NCI-H69 (cell line): Measurements from ENCODE around the gene TTC7B.
A peak's percentile ranks its signal among the peaks of the same experiment; 100 is the strongest.
"Not testable (repeated sequence)": the region's sequence is repeated elsewhere in the genome, so short reads cannot be mapped to it uniquely, and the experiment has no call there.

Experiments
- DNase-seq: peaks from one replicate; lab custom pipeline; 2025; lab: John Stamatoyannopoulos, UW

TTC7B gene

DNA sequence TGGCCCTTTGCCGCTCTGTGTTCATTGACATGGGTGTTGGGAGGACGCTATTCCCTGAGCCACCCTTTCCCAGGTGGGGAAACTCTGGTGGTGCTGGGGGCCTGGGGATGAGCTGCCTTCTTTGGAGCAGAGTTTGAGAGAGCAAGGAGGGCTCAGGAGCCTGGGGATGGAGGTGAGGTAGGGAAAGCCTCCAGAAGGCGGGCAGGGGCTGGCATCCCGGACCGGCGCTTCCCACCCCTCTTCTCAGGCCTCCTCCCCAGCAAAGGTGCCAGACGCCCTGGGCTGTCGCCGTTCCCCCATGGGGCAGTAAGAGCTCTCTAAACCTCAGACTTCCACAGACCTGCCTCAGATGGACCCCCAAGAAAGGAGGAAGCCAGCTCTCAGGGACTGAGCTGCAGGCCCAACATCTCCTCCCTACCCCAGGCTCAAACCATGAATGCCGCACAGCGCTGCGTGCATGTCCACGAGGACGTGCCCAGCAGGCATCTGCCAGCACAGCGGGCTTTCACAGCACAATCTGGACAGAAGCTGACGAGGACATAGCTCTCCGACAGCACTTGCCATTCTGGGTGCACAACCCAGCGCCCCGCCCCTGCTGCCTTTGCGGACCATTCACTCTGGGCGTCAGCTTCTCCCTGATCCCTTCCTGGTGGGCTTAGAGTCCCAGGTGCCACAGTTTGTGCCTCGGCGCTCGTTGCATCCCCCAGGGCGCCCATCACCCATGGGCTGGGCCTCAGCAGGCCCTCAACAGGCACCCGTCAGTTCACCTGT lies 14.9 kb upstream of the TTC7B start:
- no peak for DNase-seq

DNA sequence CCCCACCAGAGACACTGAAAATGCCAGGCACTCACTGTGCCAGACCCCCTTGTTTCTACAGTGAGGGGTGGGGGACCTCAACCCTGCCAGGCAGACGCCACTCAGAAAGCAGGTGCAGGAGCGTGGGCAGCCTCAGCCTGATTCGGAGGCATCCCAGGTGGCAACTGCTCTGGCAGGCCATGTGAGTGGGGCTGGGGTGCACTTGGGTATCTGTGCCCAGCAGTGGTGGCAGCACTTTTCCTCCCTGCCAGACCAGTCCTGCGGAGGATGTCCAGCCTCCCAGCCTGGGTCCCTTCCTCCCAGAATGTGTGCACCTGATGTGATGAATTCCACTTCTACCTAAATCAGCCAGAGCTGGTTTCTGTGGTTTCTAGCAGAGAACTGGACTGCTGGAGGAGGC lies 13.4 kb upstream of the TTC7B start:
- no peak for DNase-seq

DNA sequence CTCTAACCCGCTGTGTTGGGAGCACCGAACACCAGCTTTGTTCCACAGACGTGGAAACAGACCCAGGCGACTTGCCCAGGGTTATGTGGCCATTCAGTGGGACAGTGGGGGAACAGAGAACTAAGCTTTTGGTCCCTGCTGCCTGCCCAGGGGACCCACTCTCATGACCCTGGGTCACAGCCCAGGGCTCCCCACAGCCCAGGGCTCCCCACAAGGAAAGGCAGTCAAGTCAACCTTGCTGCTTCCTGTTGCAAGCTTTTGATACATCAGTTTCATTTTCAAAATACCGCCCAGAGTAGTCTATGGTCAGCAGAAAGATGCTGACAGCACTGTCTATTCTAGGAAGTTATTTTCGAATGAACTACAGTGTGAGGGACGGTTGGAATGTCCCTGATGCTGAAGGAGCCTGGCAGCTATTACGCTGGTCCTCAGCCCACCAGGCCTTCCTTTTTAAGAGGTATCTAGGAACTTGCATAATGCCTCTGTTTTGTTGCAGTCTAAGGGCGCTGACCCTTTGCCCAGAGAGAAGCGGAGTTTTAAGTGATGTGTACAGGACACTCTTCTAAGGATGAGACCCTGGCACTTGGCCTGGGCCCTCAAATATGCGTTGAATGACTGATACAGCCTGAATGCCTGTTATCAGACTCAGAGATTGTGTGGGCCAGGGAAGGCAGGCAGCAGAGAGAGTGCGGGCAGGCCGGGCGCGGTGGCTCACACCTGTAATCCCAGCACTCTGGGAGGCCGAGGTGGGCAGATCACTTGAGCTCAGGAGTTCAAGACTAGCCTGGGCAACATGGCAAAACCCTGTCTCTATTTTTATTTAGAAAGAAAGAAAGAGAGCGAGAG lies 12.6 kb upstream of the TTC7B start:
- no peak for DNase-seq

DNA sequence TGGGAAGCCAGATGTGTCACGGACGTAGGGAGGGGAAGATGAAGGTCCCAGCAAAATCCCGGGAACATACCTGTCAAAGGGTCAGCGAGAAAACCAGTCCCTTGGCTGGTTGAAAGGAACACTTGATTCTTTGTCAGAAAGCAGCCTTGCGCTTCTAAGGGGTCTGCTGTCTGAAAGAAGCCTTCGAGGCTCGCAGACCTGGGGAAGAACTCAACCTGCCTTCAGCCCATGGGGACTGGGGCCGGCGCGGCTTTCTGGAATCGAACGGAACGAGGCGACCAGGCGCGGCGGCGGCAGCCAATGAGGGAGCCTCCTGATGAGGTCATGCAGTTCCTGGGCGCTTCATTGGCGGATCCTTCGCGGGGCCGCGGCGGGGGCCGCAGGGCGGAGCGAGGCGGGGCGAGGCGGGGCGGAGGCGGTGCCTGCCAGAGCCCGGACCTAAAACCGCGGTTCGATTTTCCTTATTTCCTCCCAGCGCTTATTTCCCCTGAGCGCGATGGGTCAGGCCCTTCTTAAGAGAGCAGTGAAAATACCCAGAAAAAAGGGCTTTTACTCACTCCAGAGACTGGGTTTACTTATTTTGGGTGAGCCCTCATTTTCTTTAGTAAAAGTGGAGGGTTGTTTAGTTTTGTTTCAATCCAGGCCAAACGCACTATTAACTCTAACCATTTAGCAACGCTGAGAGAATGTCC lies 11.8 kb upstream of the TTC7B start:
- DNase-seq, result peak; percentile 97

DNA sequence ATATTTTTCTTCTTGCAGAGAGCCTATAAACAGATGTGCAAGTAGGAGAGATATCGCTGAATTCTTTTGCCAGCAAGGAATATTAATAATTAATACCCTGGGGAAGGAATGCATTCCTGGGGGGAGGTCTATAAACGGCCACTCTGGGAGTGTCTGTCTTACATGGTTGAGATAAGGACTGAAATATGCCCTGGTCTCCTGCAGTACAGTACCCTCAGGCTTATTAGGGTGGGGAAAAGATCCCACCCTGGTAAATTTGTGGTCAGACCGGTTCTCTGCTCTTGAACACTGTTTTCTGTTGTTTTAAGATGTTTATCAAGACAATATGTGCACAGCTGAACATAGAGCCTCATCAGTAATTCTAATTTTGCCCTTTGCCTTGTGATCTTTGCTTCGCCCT lies 7.3 kb upstream of the TTC7B start:
- DNase-seq, result not testable (repeated sequence)

DNA sequence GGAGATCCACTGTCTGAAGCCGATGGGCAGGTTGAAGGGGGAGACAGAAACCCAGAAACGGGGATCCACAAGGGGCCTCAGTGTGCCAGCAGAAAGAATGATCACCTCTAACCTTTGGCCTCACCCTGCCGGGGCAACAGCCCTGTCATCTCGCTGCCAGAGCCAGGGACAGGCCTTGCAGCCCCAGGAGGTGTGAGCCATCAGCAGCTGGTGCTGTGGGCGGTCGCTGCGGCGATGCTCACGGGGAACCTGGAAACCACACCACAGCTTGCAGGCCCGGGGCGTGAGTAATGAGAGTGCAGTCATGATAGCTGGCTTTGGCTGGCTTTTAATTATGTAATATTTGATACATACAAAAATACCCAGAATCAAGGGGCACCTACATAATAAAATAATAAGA lies 4.7 kb upstream of the TTC7B start:
- DNase-seq, result peak; percentile 72

DNA sequence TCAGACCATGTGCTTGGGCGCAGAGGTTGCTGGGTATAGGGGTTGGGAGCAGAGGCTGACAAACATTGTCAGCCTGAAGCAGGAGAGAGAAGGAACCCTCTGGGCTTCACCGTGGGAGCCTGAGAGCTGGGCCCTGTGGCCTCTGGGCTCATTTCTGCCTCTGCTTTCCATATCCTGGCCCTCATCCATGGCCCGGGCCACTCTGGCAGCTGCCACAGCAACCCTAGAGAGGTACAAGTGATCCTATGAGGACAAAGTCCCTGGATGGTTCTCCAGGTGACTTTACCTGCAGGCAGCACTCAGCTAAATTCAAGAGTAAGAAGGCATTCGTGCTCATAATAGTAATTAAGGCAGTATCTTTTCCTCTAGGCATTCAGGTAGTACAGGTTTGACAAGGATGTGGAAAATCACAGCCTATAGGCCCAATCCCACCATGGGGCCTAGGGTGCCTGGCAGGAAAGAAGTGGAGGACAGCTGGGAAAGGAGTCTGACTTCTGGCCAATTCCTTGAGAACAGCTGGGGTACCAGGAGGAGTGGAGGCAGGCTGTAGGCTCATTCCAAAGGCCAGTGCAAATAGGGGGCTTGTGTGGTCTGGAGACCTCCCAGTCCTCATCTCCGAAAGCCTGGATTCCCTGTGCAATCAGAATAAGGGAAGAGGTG lies 3.6 kb upstream of the TTC7B start:
- peak; percentile 25 for DNase-seq

DNA sequence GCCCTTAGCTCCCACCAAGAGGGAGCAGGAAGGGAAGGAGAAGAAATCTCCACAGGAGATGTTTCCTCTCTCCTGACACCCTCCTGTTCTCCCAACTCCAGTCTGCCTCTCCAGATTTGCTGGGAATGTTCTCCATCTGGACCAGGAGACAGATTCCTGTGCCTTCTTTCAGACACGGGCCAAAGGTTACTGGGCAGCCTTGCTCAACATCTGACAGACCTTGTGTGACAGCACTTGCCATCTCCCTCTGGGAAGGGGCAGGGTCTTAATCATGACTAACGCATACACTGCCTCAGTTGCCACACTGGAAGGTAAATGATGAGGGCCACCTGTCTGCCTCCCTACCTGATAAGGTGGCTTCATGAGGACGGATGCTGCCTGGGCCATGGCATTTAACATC lies 2.5 kb upstream of the TTC7B start:
- no peak for DNase-seq

DNA sequence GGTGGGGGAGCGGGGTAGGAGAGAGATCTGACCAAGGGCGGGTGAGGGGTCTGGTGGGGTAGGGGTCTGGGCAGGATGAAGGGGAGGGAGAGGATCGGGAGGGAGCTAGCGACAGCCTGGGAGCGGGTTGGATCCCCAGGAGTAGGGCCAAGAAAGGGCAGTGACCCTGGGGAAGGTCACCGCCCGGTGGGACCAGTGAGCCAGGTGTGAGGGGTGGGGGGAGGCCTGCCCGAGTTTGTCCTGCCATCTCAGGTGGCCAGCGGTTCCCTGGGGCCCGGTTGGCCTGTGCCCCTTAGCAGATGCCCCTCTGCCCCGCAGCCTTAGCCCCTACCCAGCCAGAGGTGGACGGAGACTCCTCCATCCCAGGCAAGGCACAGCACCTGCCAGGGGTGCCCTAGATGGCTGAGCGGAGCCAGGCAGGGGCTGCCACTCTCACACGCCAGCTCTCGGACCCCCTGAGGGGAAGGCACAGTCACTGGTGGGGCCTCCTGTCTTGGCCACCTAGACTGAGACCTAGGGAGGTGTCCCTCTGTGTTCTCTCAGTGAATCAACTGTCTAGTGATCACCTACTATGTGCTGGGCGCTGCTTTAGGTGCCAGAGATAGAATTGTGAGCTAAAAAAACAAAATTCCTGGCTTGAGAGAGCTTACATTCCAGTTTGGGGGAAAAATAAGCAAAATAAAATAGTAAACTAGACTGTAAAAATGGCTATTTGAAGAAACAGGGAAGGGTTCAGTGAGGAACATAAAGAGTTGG lies 629 bp upstream of the TTC7B start:
- DNase-seq, result no peak

DNA sequence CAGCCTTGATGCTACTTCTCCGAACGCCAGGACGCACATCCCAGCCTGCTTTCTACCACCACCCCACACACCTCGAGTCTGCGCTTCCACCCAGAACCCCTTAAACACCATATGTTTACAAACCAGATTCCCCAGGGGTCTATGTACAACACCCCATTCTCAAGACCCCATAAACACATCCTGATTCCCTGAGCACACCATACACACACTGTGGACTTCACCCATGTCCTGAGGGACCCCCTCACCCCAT lies 733 bp downstream of the TTC7B start:
- no peak for DNase-seq

DNA sequence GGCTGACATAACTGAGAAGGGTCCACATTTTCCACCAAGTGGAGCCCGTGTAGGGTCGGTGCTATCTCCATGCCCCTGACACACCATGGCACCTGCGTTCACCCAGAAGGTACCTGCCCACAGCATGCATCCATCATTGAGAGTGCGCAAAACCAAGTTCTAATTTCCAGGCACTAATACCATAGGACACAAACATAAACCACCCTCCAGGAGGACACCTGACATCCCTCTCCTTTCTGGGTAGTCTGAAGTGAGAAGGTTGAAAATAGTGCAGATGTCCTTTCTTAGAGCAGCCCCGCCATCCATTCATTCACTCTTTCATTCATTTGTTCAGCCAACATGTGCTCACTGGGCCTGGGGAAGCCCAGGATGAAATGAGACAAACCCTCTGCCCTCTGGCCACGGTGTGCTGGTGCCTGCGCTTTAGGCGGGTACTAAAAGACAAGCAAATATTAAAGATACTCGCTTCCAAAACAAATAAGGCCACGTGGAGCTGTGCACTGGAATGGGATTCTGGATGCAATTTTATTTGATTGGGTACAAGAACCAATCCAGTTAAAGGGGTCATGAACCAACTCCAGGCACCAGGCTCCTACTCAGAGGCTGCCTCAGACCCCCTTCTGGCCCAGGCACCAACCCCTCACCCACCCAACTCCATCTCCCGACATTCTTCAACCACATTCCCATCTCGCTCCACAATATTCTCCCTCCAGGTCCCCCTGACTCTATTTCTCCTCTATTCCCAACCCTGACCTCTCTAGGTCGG lies 1.2 kb downstream of the TTC7B start:
- DNase-seq, result peak; percentile 32

DNA sequence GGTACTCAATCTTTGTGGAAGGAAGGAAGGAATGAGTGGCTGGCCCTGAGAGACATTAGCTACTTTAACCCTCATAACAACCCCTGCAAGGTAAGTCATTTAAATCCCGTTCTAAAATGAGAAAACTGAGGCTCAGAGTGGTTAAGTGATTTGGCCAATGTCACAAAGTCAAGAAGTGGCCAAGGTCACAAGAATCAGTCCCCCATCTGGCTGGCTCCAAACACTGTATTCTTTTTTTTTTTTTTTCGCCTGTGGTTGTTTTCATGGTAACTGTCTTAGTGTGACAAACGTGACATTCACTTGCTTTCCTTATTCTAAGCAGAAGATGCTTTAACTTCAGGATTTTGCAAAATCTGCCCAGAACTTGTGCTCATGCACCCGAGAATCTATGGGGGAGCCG lies 2.8 kb downstream of the TTC7B start:
- no peak for DNase-seq

DNA sequence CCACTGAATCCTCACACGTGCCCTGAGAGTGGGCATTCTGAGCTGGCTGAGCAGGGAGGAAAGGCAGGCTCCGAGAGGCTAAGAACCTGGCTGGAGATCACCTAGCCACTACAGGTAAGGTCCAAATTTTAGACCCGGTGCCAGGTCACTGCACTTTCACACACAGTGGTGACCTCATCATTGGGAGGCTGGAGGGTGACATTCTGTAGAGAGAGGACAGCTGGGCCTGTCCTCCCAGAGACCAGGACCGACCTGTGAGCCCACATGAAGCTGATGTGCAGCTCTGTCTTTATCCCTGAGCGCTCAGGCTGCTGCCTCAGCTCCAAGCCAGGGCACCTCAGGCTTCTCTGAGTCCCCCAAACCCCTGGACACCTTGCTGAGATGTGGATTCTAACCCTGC lies 4.1 kb downstream of the TTC7B start:
- DNase-seq, result no peak

DNA sequence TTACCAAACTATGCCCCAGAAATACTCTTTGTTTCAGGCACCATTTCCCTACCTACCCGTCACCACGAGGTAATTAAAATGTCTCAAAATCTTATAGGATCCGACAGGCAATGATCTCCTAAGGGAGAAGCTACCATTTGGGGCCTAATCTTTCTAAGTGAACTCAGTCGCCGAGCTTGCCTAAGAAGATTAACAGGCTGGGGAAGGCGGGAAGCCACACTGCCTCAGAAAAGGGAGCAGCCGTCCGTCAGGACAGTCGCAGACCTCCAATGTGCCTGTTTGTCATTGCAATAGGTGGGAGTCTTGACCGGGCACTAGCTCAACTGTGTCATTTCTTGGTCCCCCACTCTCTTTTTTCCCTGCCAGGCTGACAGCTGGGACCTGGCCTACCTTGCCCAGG lies 4.6 kb downstream of the TTC7B start:
- no peak for DNase-seq

DNA sequence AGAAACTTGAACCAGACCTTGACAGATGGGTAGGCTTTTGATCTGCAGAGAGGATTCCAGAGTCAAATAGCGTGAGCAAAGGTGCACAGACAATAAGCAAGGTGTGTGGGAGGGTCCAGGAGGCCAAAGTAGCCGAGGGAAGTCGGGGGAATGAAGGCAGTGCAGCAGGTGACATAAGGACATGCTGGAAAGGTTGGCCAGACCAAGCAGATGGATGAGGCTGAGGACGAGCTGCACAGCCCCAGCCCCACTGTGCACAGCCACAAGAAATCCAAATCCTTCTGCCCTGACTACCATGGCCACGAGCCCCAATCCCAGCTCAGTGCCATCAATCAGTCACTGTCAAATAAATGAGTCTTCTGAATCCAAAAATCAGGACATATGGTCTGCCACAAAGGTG lies 5.4 kb downstream of the TTC7B start:
- DNase-seq, result peak; percentile 91

DNA sequence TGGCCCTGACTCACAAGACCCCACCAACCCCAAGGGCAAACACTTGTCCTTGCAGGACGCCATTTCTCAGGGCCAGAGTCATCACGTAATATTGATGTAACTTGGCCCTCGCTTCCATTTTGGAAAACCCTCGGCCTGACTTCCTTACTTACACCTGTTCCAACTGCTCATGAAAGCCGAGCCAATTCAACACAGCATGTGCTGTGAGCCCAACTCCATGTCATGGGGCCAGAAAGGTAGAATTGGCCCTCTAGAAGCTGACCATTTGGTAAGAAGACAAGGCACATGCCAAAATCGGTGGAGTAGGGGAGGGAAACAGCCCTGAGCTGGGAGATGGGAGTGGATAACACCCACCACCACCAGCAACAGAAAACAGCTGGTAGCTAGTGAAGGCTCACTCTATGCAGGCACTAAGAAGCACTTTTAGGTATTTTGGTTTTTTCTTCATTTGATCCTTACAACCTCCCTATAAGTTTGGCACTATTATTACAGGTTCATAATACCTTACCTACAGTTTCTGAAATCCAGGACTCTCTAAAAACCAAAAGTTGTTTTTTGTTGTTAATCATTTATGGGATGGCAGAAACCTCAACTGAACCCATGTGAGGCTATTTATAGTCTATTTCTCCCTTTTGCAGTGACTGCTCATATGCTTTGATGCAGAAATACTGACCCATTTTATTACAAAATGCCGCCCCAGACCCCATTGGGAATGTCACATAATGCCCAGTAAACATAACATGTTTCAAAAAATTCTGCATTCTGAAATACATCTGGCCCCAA lies 6.5 kb downstream of the TTC7B start:
- DNase-seq, result no peak

DNA sequence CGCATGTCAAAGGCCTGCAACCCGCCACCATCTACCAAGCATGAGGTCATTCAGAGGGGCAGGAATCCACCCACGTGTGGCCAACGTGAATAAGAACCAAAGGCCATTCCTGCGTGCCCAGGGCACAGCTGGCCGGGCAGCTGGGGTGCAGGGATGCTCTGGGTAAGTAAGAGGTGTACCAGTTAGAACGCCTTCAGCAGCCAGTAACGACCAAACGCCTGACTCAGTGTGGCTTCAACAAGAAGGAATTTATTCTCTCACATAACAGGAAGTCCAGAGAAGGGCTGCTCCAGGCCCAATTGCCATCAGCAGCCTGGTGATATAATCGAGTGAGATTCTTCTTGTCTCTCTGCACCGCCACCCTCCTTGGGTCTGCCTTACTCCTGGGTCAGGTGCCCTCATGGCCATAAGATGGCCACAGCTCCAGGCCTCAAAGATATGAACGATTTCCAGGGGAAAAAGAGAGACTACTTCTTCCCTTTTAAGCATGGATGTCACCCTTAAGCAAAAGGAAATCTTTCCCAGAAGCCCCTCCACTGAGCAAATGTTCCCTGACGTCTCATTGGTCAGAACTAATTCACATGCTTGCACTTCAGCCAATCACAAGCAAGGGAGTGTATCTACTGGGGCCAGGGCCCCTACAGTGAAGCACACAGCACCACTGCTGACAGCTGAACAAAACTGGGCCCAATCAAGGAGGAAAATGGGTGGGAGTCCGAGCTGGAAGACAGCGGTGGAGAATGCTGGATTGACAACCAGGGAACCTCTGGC lies 7.3 kb downstream of the TTC7B start:
- no peak for DNase-seq

DNA sequence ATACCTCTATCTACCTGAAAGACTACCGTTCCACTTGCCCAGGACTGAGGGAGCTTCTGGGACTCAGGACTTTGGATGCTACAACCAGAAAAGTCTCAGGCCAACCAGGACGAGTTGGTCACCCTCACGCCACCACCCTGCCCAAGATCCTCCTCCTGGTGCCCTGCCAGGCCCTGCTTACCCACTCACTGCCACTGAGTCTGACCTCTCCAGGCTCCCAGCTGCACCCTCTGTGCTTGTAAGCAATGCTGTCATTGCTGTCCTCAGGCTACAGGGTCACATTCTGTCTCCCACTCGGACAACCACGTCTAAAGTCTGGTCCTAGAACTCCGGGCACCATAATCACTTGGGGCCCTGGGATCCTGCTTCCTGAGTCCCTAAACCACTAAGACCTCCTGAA lies 9.2 kb downstream of the TTC7B start:
- DNase-seq, result no peak
